AG04449 (cell line): ENCODE measurements around the gene OVCH2.

Source experiments
- CTCF ChIA-PET: fragments of 350-600 bp; formaldehyde crosslinking; extraction: SDS; loops from one replicate; lab custom pipeline; 2021; ENCODE audit warnings: antibody characterized with exemption; lab: Yijun Ruan, JAX
- POLR2A ChIA-PET: fragments of 400-600, 350-600 bp; formaldehyde crosslinking; extraction: SDS; loops from one replicate; lab custom pipeline; 2020; ENCODE audit warnings: antibody characterized with exemption, inconsistent platforms; lab: Yijun Ruan, JAX
- DNase-seq: peaks from one replicate; pipeline ENCODE4 v3.0.0-alpha.2; 2010; ENCODE audit warnings: low read depth, low spot score
- H3K4me3 ChIP-seq: 2 replicates; pipeline ENCODE4 v1.5.1; 2011; ENCODE audit warnings: low read depth, mild to moderate bottlenecking, control low read depth, low read length
- TF ChIP-seq, protein P1 (sequence below): IDR thresholded peaks from one replicate; pipeline ENCODE4 v1.5.1; 2011; ENCODE audit warnings: mild to moderate bottlenecking, moderate library complexity, low read length, control low read depth, inconsistent platforms; ENCODE audit not compliant: insufficient read depth; ENCODE audit errors: missing control alignments

OVCH2 gene

DNA sequence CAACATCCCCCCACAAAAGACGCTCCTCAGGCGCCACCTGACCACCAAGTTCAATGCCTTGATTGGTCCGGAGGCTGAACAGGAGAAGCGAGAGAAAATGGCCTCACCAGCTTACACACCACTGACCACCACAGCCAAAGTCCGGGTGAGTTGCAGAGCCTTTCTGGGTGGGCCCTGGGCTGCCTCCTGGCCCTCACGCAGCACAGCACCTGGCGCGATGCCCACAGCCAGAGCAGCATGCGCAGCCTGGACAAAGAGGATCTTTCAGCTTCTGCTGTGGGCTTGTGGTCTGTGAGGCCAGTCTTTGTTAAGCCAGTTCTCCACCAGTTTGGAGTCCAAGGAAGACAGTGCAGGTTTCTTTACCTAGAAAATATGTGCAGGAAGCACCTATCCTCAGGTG is 54.6 kb downstream of the OVCH2 start:
- ChIA-PET POLR2A (no interaction called here), CTCF (interaction anchor here (1.0 to 7.0 kb wide), 2 partner anchors 14 to 78 kb away, joined by 4 to 168 read pairs; no protein-coding TSS in a partner anchor)
- no peak overlapping the region for H3K4me3 ChIP-seq
- DNase-seq: no peak
- TF ChIP-seq, protein P1, sequence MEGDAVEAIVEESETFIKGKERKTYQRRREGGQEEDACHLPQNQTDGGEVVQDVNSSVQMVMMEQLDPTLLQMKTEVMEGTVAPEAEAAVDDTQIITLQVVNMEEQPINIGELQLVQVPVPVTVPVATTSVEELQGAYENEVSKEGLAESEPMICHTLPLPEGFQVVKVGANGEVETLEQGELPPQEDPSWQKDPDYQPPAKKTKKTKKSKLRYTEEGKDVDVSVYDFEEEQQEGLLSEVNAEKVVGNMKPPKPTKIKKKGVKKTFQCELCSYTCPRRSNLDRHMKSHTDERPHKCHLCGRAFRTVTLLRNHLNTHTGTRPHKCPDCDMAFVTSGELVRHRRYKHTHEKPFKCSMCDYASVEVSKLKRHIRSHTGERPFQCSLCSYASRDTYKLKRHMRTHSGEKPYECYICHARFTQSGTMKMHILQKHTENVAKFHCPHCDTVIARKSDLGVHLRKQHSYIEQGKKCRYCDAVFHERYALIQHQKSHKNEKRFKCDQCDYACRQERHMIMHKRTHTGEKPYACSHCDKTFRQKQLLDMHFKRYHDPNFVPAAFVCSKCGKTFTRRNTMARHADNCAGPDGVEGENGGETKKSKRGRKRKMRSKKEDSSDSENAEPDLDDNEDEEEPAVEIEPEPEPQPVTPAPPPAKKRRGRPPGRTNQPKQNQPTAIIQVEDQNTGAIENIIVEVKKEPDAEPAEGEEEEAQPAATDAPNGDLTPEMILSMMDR: no peak

DNA sequence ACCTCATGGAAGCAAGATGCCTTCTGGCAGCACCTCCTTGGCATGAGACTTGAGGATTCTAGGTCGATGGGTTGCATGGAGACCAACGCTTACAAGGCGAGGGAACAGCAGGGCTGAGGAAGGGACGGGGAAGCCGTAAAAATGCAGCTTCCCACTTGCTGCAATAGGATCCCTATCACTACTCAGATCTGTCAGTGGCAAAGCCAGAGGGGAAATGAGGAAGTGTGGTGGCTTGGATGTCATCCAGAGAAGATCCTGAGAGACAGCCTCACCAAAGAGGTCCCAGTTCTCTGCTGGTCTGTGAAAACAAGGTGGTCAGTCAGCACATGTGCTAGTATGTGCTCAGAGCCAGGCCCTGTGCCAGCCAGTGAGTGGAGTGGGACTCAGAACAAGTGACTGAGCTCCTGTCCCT is 55.1 kb downstream of the OVCH2 start:
- CTCF ChIA-PET: interaction anchor here (1.8 to 7.0 kb wide), 3 partner anchors 14 to 79 kb away, joined by 7 to 168 read pairs (median 30); no protein-coding TSS in a partner anchor
- no peak overlapping the region for H3K4me3 ChIP-seq
- no peak for DNase-seq
- TF ChIP-seq, protein P1: no peak
- POLR2A ChIA-PET: no interaction called here

DNA sequence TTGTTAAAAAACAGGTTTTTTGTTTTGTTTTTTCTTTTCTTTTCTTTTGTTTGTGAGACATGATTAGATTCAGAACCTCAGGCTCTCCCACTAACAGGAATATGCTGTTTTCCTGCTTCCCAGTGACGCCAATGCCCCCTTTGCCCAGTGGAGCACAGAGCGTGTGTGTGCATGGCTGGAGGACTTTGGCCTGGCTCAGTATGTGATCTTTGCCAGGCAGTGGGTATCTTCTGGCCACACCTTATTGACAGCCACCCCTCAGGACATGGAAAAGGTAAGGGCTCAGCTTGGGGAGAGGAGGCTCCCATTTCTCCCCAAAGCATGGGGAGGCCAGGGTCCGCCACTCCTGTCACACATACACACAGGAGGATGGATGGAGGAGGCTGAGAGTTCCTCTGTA is 58.0 kb downstream of the OVCH2 start:
- TF ChIP-seq, protein P1: no peak
- CTCF ChIA-PET: interaction anchor here (0.9 to 4.6 kb wide), 6 partner anchors 9 to 135 kb away, joined by 3 to 30 read pairs (median 6); partner anchors contain the start of gene PPFIBP2
- POLR2A ChIA-PET: no interaction called here
- no peak for DNase-seq
- H3K4me3 ChIP-seq: no peak overlapping the region

DNA sequence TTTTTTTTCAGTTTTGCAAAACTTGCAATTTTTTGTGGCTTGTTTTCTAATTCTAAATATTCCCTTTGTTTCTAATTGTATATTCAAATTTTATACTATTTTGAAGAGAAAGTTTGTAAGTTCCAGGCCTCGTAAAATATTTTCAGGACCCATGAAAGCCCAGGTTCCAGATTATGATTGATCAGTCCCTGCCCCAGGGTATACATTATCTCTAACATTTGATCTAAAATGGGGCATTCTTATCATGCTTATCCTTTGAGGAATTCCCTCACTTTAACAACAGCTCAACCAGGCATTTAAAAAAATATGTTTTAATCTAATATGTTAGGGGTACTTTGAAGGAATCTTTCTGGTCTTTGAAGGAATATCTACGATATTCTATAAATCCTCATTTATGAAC is 59.4 kb downstream of the OVCH2 start:
- ChIA-PET POLR2A (interaction anchor here (0.7 kb wide), 1 partner anchor 1000 kb away, joined by 3 read pairs; no protein-coding TSS in a partner anchor), CTCF (interaction anchor here (1.2 to 4.6 kb wide), 5 partner anchors 10 to 452 kb away, joined by 3 to 30 read pairs (median 4); partner anchors contain the start of gene PPFIBP2)
- no peak for DNase-seq
- H3K4me3 ChIP-seq: no peak overlapping the region
- TF ChIP-seq, protein P1: no peak

DNA sequence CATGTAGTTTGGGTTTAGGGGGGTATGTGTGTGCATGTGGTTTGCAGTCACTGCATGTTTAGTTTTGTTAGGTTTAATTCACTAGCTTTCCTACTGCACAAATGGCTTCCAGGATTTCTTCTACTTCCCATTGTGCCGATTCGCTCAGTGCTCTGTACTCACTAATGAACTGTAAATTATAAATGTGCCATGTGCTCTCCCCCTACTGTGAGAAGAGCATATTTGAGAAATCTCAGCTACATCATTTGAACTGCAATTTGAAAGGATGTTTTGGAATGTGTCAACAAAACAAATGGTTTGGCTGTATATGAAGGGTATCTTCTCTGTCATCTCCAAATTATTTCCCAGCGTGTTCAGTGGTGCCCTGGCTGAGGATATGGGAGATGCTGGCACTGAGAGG is 61.1 kb downstream of the OVCH2 start:
- no peak overlapping the region for H3K4me3 ChIP-seq
- ChIA-PET CTCF (interaction anchor here (0.8 to 1.4 kb wide), 4 partner anchors 12 to 74 kb away, joined by 3 to 4 read pairs (median 4); no protein-coding TSS in a partner anchor), POLR2A (no interaction called here)
- TF ChIP-seq, protein P1: no peak
- no peak for DNase-seq

DNA sequence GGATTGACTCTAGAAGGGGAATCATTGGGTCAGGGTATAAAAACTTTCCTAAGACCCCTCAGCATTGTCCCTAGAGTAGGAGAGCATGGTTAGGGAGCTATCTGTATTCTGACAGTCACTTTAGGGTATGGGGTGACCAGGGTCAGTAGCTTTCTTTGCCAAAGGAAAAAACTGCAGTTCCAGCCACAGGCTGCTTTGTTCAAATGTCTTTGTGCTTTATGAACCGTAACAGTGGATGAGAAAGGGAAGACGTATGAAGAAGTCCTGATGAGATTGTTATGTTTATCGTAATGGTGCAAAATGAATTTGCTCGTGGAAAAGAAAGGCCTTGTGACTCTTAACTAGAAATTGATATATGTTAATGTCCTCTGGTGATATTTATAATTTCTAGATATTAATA is 63.0 kb downstream of the OVCH2 start:
- no peak overlapping the region for H3K4me3 ChIP-seq
- CTCF ChIA-PET: interaction anchor here (1.0 to 1.5 kb wide), 2 partner anchors 10 to 13 kb away, joined by 3 to 5 read pairs; no protein-coding TSS in a partner anchor
- POLR2A ChIA-PET: no interaction called here
- TF ChIP-seq, protein P1: no peak
- no peak for DNase-seq
